Neuronal stem cell (in vitro differentiated cells): ENCODE data around the gene COASY.
A peak's percentile ranks its signal among the peaks of the same experiment; 100 is the strongest.

Experiments used
- DNase-seq: peaks from one replicate; pipeline ENCODE4 v3.0.0-alpha.2; 2013; ENCODE audit warnings: low spot score
- H2AFZ ChIP-seq: one replicate; pipeline ENCODE4 v1.6.1; 2013; ENCODE audit warnings: mild to moderate bottlenecking, low read length, inconsistent platforms
- H2AK5ac ChIP-seq: 2 replicates; pipeline ENCODE4 v1.6.1; 2013; ENCODE audit warnings: low read depth, mild to moderate bottlenecking, inconsistent platforms, low read length, moderate library complexity, mixed read lengths
- H2BK120ac ChIP-seq: 2 replicates; pipeline ENCODE4 v1.6.1; 2013; ENCODE audit warnings: low read depth, mild to moderate bottlenecking, inconsistent platforms, low read length, moderate library complexity, mixed read lengths
- H2BK12ac ChIP-seq: one replicate; pipeline ENCODE4 v1.6.1; 2013; ENCODE audit warnings: low read length, inconsistent platforms
- H2BK15ac ChIP-seq: 2 replicates; pipeline ENCODE4 v1.6.1; 2013; ENCODE audit warnings: mild to moderate bottlenecking, low read length, inconsistent platforms, mixed read lengths
- H2BK5ac ChIP-seq: one replicate; pipeline ENCODE4 v1.6.1; 2013; ENCODE audit warnings: inconsistent platforms, mild to moderate bottlenecking, low read length, moderate library complexity
- H3K14ac ChIP-seq: one replicate; pipeline ENCODE4 v1.6.1; 2013; ENCODE audit warnings: low read length, inconsistent platforms
- H3K18ac ChIP-seq: 2 replicates; pipeline ENCODE4 v1.6.1; 2013; ENCODE audit warnings: low read length, inconsistent platforms
- H3K23ac ChIP-seq: 2 replicates; pipeline ENCODE4 v1.6.1; 2013; ENCODE audit warnings: low read depth, mild to moderate bottlenecking, mixed read lengths, low read length, inconsistent platforms; ENCODE audit not compliant: poor library complexity
- H3K27ac ChIP-seq: replicated peaks from 3 replicates; pipeline ENCODE4 v1.5.1; 2013; ENCODE audit warnings: low read length, inconsistent platforms
- H3K27me3 ChIP-seq, 3 experiments: 2 replicates each; pipeline ENCODE4 v1.6.1; 2013; ENCODE audit warnings: low read length in 3 of 3, mild to moderate bottlenecking in 2 of 3, inconsistent platforms in 1 of 3, low read depth in 1 of 3, mixed read lengths in 1 of 3, moderate library complexity in 1 of 3; ENCODE audit not compliant: control insufficient read depth in 3 of 3, insufficient read depth in 3 of 3
- H3K36me3 ChIP-seq, 2 donors: replicated peaks in 1 of 2; 2 replicates each; pipeline ENCODE4 v1.6.1; 2013; ENCODE audit warnings: low read length in 2 of 2; ENCODE audit not compliant: control insufficient read depth in 2 of 2, insufficient read depth in 2 of 2
- H3K4ac ChIP-seq: 2 replicates; pipeline ENCODE4 v1.6.1; 2013; ENCODE audit warnings: inconsistent platforms, mild to moderate bottlenecking, low read length, moderate library complexity
- H3K4me1 ChIP-seq, 2 donors: 1 replicate in 1 of 2; 2 replicates in 1 of 2; pipeline ENCODE4 v1.6.1; 2013; ENCODE audit warnings: low read length in 2 of 2, low read depth in 1 of 2; ENCODE audit not compliant: control insufficient read depth in 2 of 2, insufficient read depth in 1 of 2
- H3K4me2 ChIP-seq: one replicate; pipeline ENCODE4 v1.6.1; 2013; ENCODE audit warnings: mild to moderate bottlenecking, low read length, inconsistent platforms; ENCODE audit not compliant: insufficient read depth, poor library complexity, severe bottlenecking
- H3K4me3 ChIP-seq, 2 donors: 2 replicates each; pipeline ENCODE4 v1.5.1; 2013; ENCODE audit warnings: low read length in 2 of 2, mild to moderate bottlenecking in 2 of 2, inconsistent platforms in 1 of 2, moderate library complexity in 1 of 2
- H3K79me1 ChIP-seq: one replicate; pipeline ENCODE4 v1.6.1; 2013; ENCODE audit warnings: low read depth, mild to moderate bottlenecking, inconsistent platforms, low read length, moderate library complexity
- H3K9ac ChIP-seq: one replicate; pipeline ENCODE4 v1.6.1; 2013; ENCODE audit warnings: mild to moderate bottlenecking, low read depth, low read length, inconsistent platforms; ENCODE audit not compliant: poor library complexity
- H3K9me3 ChIP-seq, 2 donors: replicated peaks in 1 of 2; 2 replicates each; pipeline versions ENCODE3 to v1.6.1; 2013; ENCODE audit warnings: low read length in 2 of 2, mild to moderate bottlenecking in 2 of 2, inconsistent platforms in 1 of 2, low read depth in 1 of 2, mixed read lengths in 1 of 2, moderate library complexity in 1 of 2; ENCODE audit not compliant: control insufficient read depth in 2 of 2, insufficient read depth in 1 of 2
- H4K8ac ChIP-seq: one replicate; pipeline ENCODE4 v1.6.1; 2013; ENCODE audit warnings: low read depth, mild to moderate bottlenecking, inconsistent platforms, low read length, moderate library complexity
- H4K91ac ChIP-seq: one replicate; pipeline ENCODE4 v1.6.1; 2013; ENCODE audit warnings: low read length, low read depth, mild to moderate bottlenecking, inconsistent platforms; ENCODE audit not compliant: poor library complexity
- WGBS, 2 donors: extraction: QIAGEN DNeasy Blood & Tissue Kit; methylation state at CpG; one replicate each; pipeline ENCODE4 v1.1.7; 2013; ENCODE audit warnings: missing lambda C conversion rate in 2 of 2, mixed read lengths in 1 of 2; ENCODE audit not compliant: insufficient read length in 2 of 2, insufficient replicate concordance in 1 of 2; ENCODE audit errors: extremely low coverage in 2 of 2; 5-methylcytosine and 5-hydroxymethylcytosine counted together

COASY gene

GRCh38 chr17:42514279-42514678, 47.7 kb upstream of the COASY start:
- peak overlapping the region; percentile 53 for H3K27ac ChIP-seq
- peaks cover 15 to 30% of the 10 kb centered on the region in 2 donors for H3K4me1 ChIP-seq

GRCh38 chr17:42514867-42515266, 47.1 kb upstream of the COASY start:
- H2BK12ac ChIP-seq, result no peak overlapping the region
- H2AFZ ChIP-seq, result no peak overlapping the region
- no peaks in the 10 kb centered on the region for H3K9me3 ChIP-seq
- no peak overlapping the region for H3K23ac ChIP-seq
- H3K27ac ChIP-seq, result peak overlapping the region; percentile 53
- H3K18ac ChIP-seq, result no peak overlapping the region
- no peak overlapping the region for H3K4me2 ChIP-seq
- H3K4ac ChIP-seq, result no peak overlapping the region
- WGBS, 2 donors, result no CpG with 5 or more reads among the region's 8 CpGs
- H2BK15ac ChIP-seq, result no peak overlapping the region
- H3K9ac ChIP-seq, result no peak overlapping the region
- H2AK5ac ChIP-seq, result no peak overlapping the region
- DNase-seq, result no peak
- H3K14ac ChIP-seq, result no peak overlapping the region
- H4K91ac ChIP-seq, result no peak overlapping the region
- no peaks in the 10 kb centered on the region for H3K27me3 ChIP-seq
- H2BK5ac ChIP-seq, result no peak overlapping the region
- peaks cover 21 to 36% of the 10 kb centered on the region in 2 donors for H3K4me1 ChIP-seq
- peaks cover 8 to 57% of the 10 kb centered on the region in 2 donors for H3K36me3 ChIP-seq
- no peak overlapping the region for H4K8ac ChIP-seq
- no peaks in the 10 kb centered on the region for H3K79me1 ChIP-seq
- H3K4me3 ChIP-seq, result no peak overlapping the region
- H2BK120ac ChIP-seq, result no peak overlapping the region

More at GRCh38 chr17:42514279-42514678, 47.7 kb upstream of the COASY start:
- Histone ChIP-seq H3K14ac (no peak overlapping the region), H3K9me3 (no peaks in the 10 kb centered on the region), H3K4me2 (no peak overlapping the region), H3K79me1 (no peaks in the 10 kb centered on the region), H3K18ac (peak overlapping the region; percentile 61), H3K4ac (no peak overlapping the region), H2BK5ac (no peak overlapping the region), H3K9ac (peak overlapping the region; percentile 24), H3K27me3 (no peaks in the 10 kb centered on the region), H2BK12ac (no peak overlapping the region), H3K4me3 (no peak overlapping the region), H3K36me3 (peaks cover 12 to 63% of the 10 kb centered on the region in 2 donors), H2BK120ac (no peak overlapping the region), H3K23ac (no peak overlapping the region), H2AFZ (no peak overlapping the region), H2AK5ac (no peak overlapping the region), H4K8ac (no peak overlapping the region), H2BK15ac (no peak overlapping the region), H4K91ac (peak overlapping the region; percentile 34)
- no peak for DNase-seq
- WGBS, 2 donors, result no CpG with 5 or more reads among the region's 11 CpGs

- no peak overlapping the region for H2AK5ac ChIP-seq
- no peak overlapping the region for H4K8ac ChIP-seq
- no peak overlapping the region for H3K4me2 ChIP-seq
- H3K14ac ChIP-seq, result no peak overlapping the region
- no peak overlapping the region for H3K9ac ChIP-seq
- no peaks in the 10 kb centered on the region for H3K27me3 ChIP-seq
- H3K4ac ChIP-seq, result no peak overlapping the region
- peak; percentile 56 for DNase-seq
- H3K79me1 ChIP-seq, result peaks cover 2% of the 10 kb centered on the region
- H4K91ac ChIP-seq, result no peak overlapping the region
- H2BK120ac ChIP-seq, result no peak overlapping the region
- no peak overlapping the region for H3K18ac ChIP-seq
- no peak overlapping the region for H2BK5ac ChIP-seq
- no peak overlapping the region for H2AFZ ChIP-seq
- H3K27ac ChIP-seq, result no peak overlapping the region
- H2BK15ac ChIP-seq, result no peak overlapping the region
- no peaks in the 10 kb centered on the region for H3K9me3 ChIP-seq
- H3K4me3 ChIP-seq, result no peak overlapping the region
- WGBS, 2 donors, result no CpG with 5 or more reads among the region's 9 CpGs
- H2BK12ac ChIP-seq, result no peak overlapping the region
- no peak overlapping the region for H3K23ac ChIP-seq
- peaks cover 44 to 62% of the 10 kb centered on the region in 2 donors for H3K4me1 ChIP-seq
- peaks cover 17 to 57% of the 10 kb centered on the region in 2 donors for H3K36me3 ChIP-seq
Observed at GRCh38 chr17:42517516-42517915, 44.4 kb upstream of the COASY start.

- H3K4me2 ChIP-seq, result no peak overlapping the region
- peaks cover 50 to 66% of the 10 kb centered on the region in 2 donors for H3K4me1 ChIP-seq
- DNase-seq, result no peak
- H3K27ac ChIP-seq, result peak overlapping the region; percentile 92
- no peak overlapping the region for H2BK5ac ChIP-seq
- H2BK15ac ChIP-seq, result no peak overlapping the region
- H3K23ac ChIP-seq, result no peak overlapping the region
- H3K27me3 ChIP-seq, result no peaks in the 10 kb centered on the region
- H3K4me3 ChIP-seq, result no peak overlapping the region
- H2AFZ ChIP-seq, result no peak overlapping the region
- WGBS, 2 donors, result no CpG with 5 or more reads among the region's 9 CpGs
- H3K4ac ChIP-seq, result no peak overlapping the region
- no peaks in the 10 kb centered on the region for H3K9me3 ChIP-seq
- H3K18ac ChIP-seq, result no peak overlapping the region
- H2AK5ac ChIP-seq, result no peak overlapping the region
- H4K8ac ChIP-seq, result no peak overlapping the region
- H3K79me1 ChIP-seq, result peaks cover 3% of the 10 kb centered on the region
- H3K36me3 ChIP-seq, result peaks cover 17 to 63% of the 10 kb centered on the region in 2 donors
- H2BK120ac ChIP-seq, result no peak overlapping the region
- no peak overlapping the region for H3K14ac ChIP-seq
- H4K91ac ChIP-seq, result no peak overlapping the region
- no peak overlapping the region for H3K9ac ChIP-seq
- no peak overlapping the region for H2BK12ac ChIP-seq
Observed at GRCh38 chr17:42518046-42518754, 43.7 kb upstream of the COASY start.
